K562 (cell line): ENCODE results near the gene EOGT.

Source experiments
- BRF1 ChIP-seq: IDR thresholded peaks from 3 replicates; pipeline ENCODE4 v1.6.1; 2011; ENCODE audit warnings: borderline replicate concordance, mild to moderate bottlenecking; ENCODE audit not compliant: insufficient read length; ENCODE audit errors: extremely low read depth
- CREM ChIP-seq: IDR thresholded peaks from 2 replicates; pipeline ENCODE4 v1.6.1; 2014; ENCODE audit warnings: antibody characterized with exemption, low read depth
- CTCF ChIP-seq, 3 experiments: IDR thresholded peaks in 2 of 3; conservative IDR thresholded peaks in 1 of 3; 2 replicates each; pipeline ENCODE4 v1.5.1; 2011 to 2012; ENCODE audit warnings: low read length in 3 of 3, mild to moderate bottlenecking in 3 of 3, control low read depth in 2 of 3, improper control_type of control experiment in 1 of 3, inconsistent platforms in 1 of 3, low read depth in 1 of 3, mixed read lengths in 1 of 3, moderate library complexity in 1 of 3; ENCODE audit not compliant: insufficient read depth in 2 of 3
- FOS ChIP-seq: IDR thresholded peaks from 3 replicates; pipeline ENCODE4 v1.6.1; 2011; ENCODE audit not compliant: insufficient read length; ENCODE audit errors: extremely low read depth
- HMG20B ChIP-seq: fragments of 250-450 bp; sonication (Bioruptor Pico); IDR thresholded peaks from 2 replicates; pipeline ENCODE4 v1.5.0; 2021; ENCODE audit warnings: mild to moderate bottlenecking
- KLF6 ChIP-seq: fragments of 250-450 bp; sonication (Bioruptor Pico); IDR thresholded peaks from 2 replicates; pipeline ENCODE4 v1.4.0; 2020; ENCODE audit warnings: mild to moderate bottlenecking, moderate library complexity, borderline replicate concordance
- MEIS2 ChIP-seq: fragments of 450-650 bp; IDR thresholded peaks from 2 replicates; pipeline ENCODE4 v1.6.1; 2014; ENCODE audit warnings: mild to moderate bottlenecking; ENCODE audit not compliant: partially characterized antibody
- MXD1 ChIP-seq: fragments of 250-450 bp; sonication (Bioruptor Pico); IDR thresholded peaks from 2 replicates; pipeline ENCODE4 v1.8.0; 2021; ENCODE audit warnings: borderline replicate concordance, mild to moderate bottlenecking, moderate library complexity; ENCODE audit not compliant: poor library complexity, severe bottlenecking
- PHF8 ChIP-seq: fragments of 200-600 bp; sonication (generic); IDR thresholded peaks from 2 replicates; pipeline ENCODE4 v1.6.1; 2012; ENCODE audit warnings: mixed run types, mild to moderate bottlenecking, inconsistent platforms, low read length, moderate library complexity, borderline replicate concordance
- POLR2A ChIP-seq: fragments of 450-650 bp; conservative IDR thresholded peaks from 2 replicates; pipeline ENCODE4 v1.6.1; 2016
- RHOXF2B ChIP-seq: fragments of 250-450 bp; sonication (Bioruptor Pico); conservative IDR thresholded peaks from 2 replicates; pipeline ENCODE4 v1.5.1; 2021
- U2AF1 ChIP-seq: fragments of 200-400 bp; formaldehyde crosslinking; optimal IDR thresholded peaks from 2 replicates; pipeline ENCODE3; 2017; ENCODE audit warnings: mild to moderate bottlenecking, low read depth, low read length, moderate library complexity
- WHSC1 ChIP-seq: IDR thresholded peaks from one replicate; pipeline ENCODE4 v1.6.1; 2012; ENCODE audit warnings: low read length, control low read depth, inconsistent platforms
- TF ChIP-seq, protein P1 (sequence below): sonication (generic); formaldehyde crosslinking; IDR thresholded peaks from 2 replicates; pipeline ENCODE4 v1.8.1; 2022; ENCODE audit warnings: missing genetic modification reagents

GRCh38 chr3:68936856-68937255, 76.6 kb downstream of the EOGT start:
- TF ChIP-seq MXD1 (CRISPR knock-in tag) (no peak), FOS (no peak), BRF1 (no peak), RHOXF2B (CRISPR knock-in tag) (no peak), HMG20B (CRISPR knock-in tag) (no peak), CTCF (IDR thresholded peaks at IDR 0.05 in 2 of 3, conservative IDR thresholded peaks at IDR 0.05 in 1 of 3; ENCODE audit: insufficient read depth in 2 of 3, low read depth in 1 of 3, low read length in 3 of 3) (no peak), MEIS2 (no peak), POLR2A (no peak), CREM (no peak), WHSC1 (no peak), KLF6 (CRISPR knock-in tag) (no peak), PHF8 (no peak), U2AF1 (no peak)
- TF ChIP-seq, protein P1, sequence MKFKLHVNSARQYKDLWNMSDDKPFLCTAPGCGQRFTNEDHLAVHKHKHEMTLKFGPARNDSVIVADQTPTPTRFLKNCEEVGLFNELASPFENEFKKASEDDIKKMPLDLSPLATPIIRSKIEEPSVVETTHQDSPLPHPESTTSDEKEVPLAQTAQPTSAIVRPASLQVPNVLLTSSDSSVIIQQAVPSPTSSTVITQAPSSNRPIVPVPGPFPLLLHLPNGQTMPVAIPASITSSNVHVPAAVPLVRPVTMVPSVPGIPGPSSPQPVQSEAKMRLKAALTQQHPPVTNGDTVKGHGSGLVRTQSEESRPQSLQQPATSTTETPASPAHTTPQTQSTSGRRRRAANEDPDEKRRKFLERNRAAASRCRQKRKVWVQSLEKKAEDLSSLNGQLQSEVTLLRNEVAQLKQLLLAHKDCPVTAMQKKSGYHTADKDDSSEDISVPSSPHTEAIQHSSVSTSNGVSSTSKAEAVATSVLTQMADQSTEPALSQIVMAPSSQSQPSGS (CRISPR knock-in tag), result no peak
